Mononuclear cell (primary cell): ENCODE data around the gene ACAN. TPM values are rescaled to one million over a fixed set of nuclear protein-coding genes. Genes with fewer than 3 reads are reported as not detected.

Experiments used
- H3K27me3 ChIP-seq: 2 replicates; pipeline ENCODE4 v1.6.0; 2011; ENCODE audit warnings: low read length, control low read depth; ENCODE audit not compliant: insufficient read depth
- H3K4me1 ChIP-seq: 2 replicates; pipeline ENCODE4 v1.5.1; 2011; ENCODE audit warnings: mild to moderate bottlenecking, low read length, control low read depth; ENCODE audit not compliant: insufficient read depth
- H3K4me3 ChIP-seq: 2 replicates; pipeline ENCODE4 v1.5.1; 2011; ENCODE audit warnings: mild to moderate bottlenecking, low read length, moderate library complexity
- H3K9me3 ChIP-seq: 2 replicates; pipeline ENCODE4 v1.5.1; 2011; ENCODE audit warnings: low read depth, mild to moderate bottlenecking, control low read depth, low read length
- total RNA-seq: library from RNA; depleted of rRNA; stranded (reverse); fragments of >200 nt; gene quantifications from one replicate; pipeline ENCODE4 v1.2.3, GENCODE V29; 2012

The ACAN gene
- total RNA-seq: under 0.01 TPM

GRCh38 chr15:88803241-88803919, at the start of gene ACAN:
TSS of gene ACAN (plus strand) at chr15:88803436. CDS start at chr15:88836207, 32,771 bp downstream.
- Histone ChIP-seq H3K4me1 (no peaks in the 10 kb centered on the region), H3K4me3 (no peak within 1 kb of the TSS), H3K9me3 (no peaks in the 10 kb centered on the region), H3K27me3 (peaks cover 47% of the 10 kb centered on the region)

DNA sequence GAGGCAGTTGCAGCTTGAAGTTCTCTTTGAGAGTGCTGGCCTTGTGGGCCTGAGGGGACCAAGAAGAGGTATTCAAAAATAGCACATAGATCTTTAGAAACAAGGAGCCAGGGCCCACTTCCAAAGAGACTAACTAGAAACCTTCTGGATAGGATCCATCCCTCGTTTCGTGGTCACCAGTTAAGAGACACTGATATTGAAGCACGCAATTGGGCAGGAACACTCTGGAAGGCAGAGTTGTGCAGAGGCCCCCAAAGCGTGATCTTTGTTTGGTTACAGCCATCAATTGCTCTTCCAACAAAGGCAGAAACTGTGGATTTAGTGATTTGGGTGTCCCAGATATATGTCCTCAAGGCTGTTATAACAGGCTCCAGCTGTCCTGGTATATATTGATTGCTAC, 46.7 kb upstream of the ACAN start:
- Histone ChIP-seq H3K4me3 (no peak overlapping the region), H3K27me3 (peaks cover 2% of the 10 kb centered on the region), H3K4me1 (no peaks in the 10 kb centered on the region), H3K9me3 (no peaks in the 10 kb centered on the region)

DNA sequence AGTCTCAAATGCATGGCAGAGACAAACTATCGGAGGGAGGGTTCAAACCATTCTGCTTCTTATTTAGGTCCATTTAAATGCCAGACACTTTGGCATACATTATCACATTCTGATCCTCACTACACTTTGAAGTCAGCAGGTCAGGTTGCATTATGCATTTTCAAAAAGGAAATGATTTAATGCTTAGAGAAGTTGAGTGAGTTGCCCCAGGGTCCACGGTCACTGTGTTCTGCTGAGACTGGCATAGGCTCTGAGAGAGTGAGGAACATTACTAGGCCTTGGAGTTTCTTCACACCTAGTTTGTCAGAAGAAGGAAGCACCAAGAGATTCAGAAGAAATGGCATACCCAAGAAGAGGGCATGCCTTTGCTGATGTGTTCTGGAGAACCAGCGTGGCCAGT, 46.3 kb upstream of the ACAN start:
- H3K4me3 ChIP-seq: no peak overlapping the region
- no peaks in the 10 kb centered on the region for H3K9me3 ChIP-seq
- H3K4me1 ChIP-seq: no peaks in the 10 kb centered on the region
- H3K27me3 ChIP-seq: peaks cover 2% of the 10 kb centered on the region

DNA sequence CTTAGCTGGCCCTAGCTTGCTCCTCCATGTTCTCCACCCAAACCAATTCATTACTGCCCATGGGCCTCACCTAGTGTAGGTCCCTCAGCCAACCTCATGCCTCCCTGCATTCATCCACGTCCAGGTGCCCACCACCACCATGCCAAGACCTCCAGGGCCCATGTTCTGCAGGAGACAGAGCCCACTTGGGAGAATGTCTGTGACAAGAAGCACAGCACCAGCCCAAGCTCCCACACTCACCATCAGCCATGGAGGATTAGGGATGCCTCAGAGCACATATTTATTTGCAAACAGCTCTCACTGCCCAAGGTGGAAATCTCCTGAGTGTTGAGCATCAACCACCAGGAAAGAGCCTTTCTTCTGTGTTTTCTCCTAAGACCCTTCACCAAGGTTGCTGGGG, 43.4 kb upstream of the ACAN start:
- Histone ChIP-seq H3K27me3 (no peaks in the 10 kb centered on the region), H3K4me1 (no peaks in the 10 kb centered on the region), H3K4me3 (no peak overlapping the region), H3K9me3 (no peaks in the 10 kb centered on the region)

DNA sequence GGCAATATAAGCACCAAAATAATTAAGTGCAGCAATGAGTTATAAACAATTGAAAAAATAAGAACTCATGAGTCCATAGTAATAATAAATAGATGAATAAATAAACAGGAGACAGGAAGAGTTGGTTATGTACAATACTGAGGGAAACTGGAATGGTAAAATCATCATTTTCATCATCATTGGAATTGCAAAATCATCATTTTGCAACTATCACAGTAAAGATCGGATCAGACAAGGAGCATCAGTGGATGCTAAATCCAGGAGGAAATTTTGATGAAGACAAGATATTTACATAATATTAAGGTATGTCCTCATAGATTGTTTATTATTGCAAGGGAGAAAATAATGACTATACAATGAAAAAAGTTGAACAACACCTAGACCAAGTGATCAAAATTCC, 38.8 kb upstream of the ACAN start:
- no peak overlapping the region for H3K4me3 ChIP-seq
- no peaks in the 10 kb centered on the region for H3K9me3 ChIP-seq
- peaks cover 5% of the 10 kb centered on the region for H3K27me3 ChIP-seq
- H3K4me1 ChIP-seq: no peaks in the 10 kb centered on the region

GRCh38 chr15:88765212-88765611, 38.0 kb upstream of the ACAN start:
- Histone ChIP-seq H3K4me1 (no peaks in the 10 kb centered on the region), H3K27me3 (peaks cover 13% of the 10 kb centered on the region), H3K9me3 (peaks cover 3% of the 10 kb centered on the region), H3K4me3 (no peak overlapping the region)

DNA sequence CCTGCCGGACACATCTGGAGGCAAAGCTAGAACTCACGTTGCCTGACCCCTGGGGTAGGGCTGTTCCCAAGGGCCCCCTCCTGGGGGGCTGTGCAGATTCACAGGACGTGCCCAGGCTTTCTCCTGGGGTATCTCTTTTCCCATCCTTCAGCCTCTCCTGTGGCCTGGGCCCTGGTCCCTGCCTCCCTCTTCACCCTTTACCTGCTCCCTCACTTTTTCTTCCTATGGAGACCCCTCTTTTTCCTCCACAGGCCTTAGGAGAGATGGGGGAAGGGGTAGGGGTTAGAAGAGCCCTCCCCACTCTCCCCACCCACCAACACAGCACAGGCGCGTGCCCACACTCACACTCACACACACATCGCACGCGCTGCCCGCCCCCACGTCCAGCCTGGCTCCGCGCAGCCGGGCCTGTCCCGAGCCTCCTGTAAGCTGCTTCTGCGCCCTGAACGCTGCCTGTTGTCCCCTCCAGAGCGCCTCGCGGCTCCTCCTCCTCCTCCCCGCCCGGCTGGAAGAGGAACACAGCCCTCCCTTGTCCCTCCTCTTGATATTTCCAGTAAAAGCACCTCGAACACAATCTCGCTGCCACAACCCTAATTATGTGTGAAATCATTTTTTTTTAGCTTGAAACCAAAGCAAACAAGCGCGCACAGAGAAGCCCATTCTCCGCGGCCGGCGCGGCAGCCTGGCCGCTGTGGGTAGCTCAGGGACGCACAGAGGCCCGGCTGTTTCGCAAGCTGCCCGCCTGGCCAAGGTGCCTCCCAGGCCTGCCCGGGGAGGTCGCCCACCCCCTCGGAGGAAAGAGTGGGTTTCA, 33.9 kb upstream of the ACAN start:
- H3K4me3 ChIP-seq: no peak overlapping the region
- peaks cover 24% of the 10 kb centered on the region for H3K27me3 ChIP-seq
- H3K4me1 ChIP-seq: no peaks in the 10 kb centered on the region
- peaks cover 10% of the 10 kb centered on the region for H3K9me3 ChIP-seq

- no peaks in the 10 kb centered on the region for H3K4me1 ChIP-seq
These were observed 27.5 kb upstream of the ACAN start for GRCh38 chr15:88775776-88776175.

DNA sequence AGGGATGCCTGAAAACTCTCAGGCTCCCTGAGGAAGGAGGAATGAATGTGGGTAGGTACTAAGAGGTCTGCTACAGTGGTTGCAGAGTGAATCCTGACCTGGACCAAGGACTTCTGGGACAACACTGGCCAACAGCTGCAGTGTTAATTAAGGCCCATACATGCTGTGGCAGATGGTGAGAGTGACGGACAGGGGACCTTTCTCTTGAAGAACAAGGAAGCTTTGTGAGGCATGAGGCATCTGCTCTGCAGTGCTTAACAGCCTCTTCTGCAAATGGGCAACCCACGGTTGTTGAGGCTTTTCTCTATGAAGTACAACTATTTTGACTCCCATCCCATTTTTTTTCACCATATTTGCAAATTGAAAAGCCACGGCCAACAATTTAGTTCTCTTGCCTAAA, 26.6 kb upstream of the ACAN start:
- no peaks in the 10 kb centered on the region for H3K4me1 ChIP-seq
- H3K4me3 ChIP-seq: no peak overlapping the region
- H3K9me3 ChIP-seq: no peaks in the 10 kb centered on the region
- no peaks in the 10 kb centered on the region for H3K27me3 ChIP-seq

More at GRCh38 chr15:88775776-88776175, 27.5 kb upstream of the ACAN start:
- H3K9me3 ChIP-seq: peaks cover 2% of the 10 kb centered on the region
- no peak overlapping the region for H3K4me3 ChIP-seq
- peaks cover 6% of the 10 kb centered on the region for H3K27me3 ChIP-seq

- no peaks in the 10 kb centered on the region for H3K27me3 ChIP-seq
- H3K9me3 ChIP-seq: no peaks in the 10 kb centered on the region
- no peaks in the 10 kb centered on the region for H3K4me1 ChIP-seq
- no peak overlapping the region for H3K4me3 ChIP-seq
These were observed 23.3 kb upstream of the ACAN start for GRCh38 chr15:88779944-88780343.

DNA sequence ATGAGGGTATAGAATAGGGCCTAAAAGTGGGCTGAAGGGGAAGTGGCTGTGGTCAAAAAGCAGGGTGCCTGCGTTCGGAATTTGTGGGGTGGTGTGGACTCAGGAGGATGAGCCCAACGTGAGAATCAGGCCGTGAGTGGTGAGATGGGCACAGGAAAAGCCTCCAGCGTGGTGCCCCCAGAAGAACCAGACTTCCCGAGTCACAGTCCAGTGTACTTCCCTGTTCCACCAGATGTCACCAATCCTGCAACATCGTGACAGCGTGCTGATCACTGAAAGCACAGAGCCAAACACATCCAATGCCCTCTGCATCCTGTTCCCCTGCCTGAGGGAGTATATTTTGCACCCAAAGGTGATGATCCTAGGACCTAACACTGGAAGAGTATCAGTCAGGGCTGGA, 20.8 kb upstream of the ACAN start:
- H3K9me3 ChIP-seq: no peaks in the 10 kb centered on the region
- H3K4me3 ChIP-seq: no peak overlapping the region
- no peaks in the 10 kb centered on the region for H3K4me1 ChIP-seq
- no peaks in the 10 kb centered on the region for H3K27me3 ChIP-seq

DNA sequence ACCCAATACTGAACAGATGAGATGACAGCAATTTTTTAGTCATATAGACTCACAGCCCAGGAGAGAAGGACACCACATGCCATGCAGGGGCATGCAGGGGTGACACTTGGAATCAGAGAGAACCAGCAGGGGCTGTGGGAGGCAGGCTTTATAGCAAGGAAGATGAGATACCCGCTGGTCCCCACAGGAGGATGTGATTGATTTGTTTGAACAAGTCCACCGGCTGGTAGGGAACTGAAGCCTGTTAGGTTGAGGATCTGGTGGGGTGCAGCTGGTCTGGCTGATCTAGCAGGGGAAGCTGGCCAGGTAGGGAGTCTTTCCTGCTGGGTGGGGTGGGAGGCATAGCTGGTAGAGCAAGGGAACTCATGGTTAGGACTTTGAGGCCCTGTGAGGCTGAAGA, 18.0 kb upstream of the ACAN start:
- no peaks in the 10 kb centered on the region for H3K27me3 ChIP-seq
- H3K4me3 ChIP-seq: no peak overlapping the region
- H3K9me3 ChIP-seq: no peaks in the 10 kb centered on the region
- no peaks in the 10 kb centered on the region for H3K4me1 ChIP-seq

- H3K4me3 ChIP-seq: no peak overlapping the region
- no peaks in the 10 kb centered on the region for H3K9me3 ChIP-seq
- peaks cover 8% of the 10 kb centered on the region for H3K27me3 ChIP-seq
- no peaks in the 10 kb centered on the region for H3K4me1 ChIP-seq
These were observed 15.2 kb upstream of the ACAN start for GRCh38 chr15:88788036-88788435.

- no peak overlapping the region for H3K4me3 ChIP-seq
- H3K9me3 ChIP-seq: no peaks in the 10 kb centered on the region
- H3K27me3 ChIP-seq: peaks cover 16% of the 10 kb centered on the region
- no peaks in the 10 kb centered on the region for H3K4me1 ChIP-seq
These were observed 14.4 kb upstream of the ACAN start for GRCh38 chr15:88788816-88789215.

DNA sequence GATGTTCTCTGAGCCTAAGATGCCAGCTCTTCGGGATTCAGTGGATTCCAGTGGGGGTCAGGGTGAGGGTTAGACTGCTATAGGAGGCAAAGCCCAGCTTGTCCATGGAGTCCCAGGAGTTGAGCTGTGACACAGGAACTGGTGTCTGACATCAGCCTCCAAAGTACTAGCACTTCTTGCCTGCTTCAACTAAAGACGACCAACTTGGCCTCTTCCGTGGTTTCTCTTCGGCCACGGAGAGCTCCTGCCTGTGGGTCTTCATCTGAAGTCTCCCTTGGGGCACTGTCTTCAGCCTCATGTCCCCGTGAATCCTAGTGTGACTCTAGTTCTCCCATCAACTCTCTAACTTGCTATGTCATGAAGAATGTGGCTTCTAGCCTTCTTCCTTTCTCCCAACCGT, 12.8 kb upstream of the ACAN start:
- Histone ChIP-seq H3K27me3 (peaks cover 25% of the 10 kb centered on the region), H3K4me3 (no peak overlapping the region), H3K4me1 (no peaks in the 10 kb centered on the region)

GRCh38 chr15:88791637-88792036, 11.6 kb upstream of the ACAN start:
- Histone ChIP-seq H3K4me1 (no peaks in the 10 kb centered on the region), H3K27me3 (peaks cover 25% of the 10 kb centered on the region), H3K9me3 (no peaks in the 10 kb centered on the region), H3K4me3 (no peak overlapping the region)

More for the DNA sequence above, 12.8 kb upstream of the ACAN start:
- no peaks in the 10 kb centered on the region for H3K9me3 ChIP-seq
